Aortic smooth muscle cell (primary cell): Measurements from ENCODE around the gene ACTR3C. TPM values are rescaled to one million over a fixed set of nuclear protein-coding genes. Genes with fewer than 3 reads are reported as not detected.

ENCODE experiments used
- total RNA-seq: library from RNA; depleted of rRNA; stranded (reverse); fragments of >200 nt; gene quantifications from 2 replicates; pipeline ENCODE4 v1.2.3, GENCODE V29; 2014

ACTR3C gene
- not detected in 2 replicates for total RNA-seq

GRCh38 chr7:150322833-150323681 is at the start of gene ACTR3C, which contains the start of gene LRRC61:
TSS of gene ACTR3C (minus strand) at chr7:150323545. CDS start at chr7:150295296, 28,249 bp downstream.
TSS of gene LRRC61 (plus strand) at chr7:150323355. CDS start at chr7:150336862, 13,507 bp downstream.

GRCh38 chr7:150368096-150368883 is 44.9 kb upstream of the ACTR3C start, which contains the start of gene REPIN1:
TSS of gene REPIN1 (plus strand) at chr7:150368822. CDS start at chr7:150369712, 890 bp downstream.

GRCh38 chr7:150341263-150342120 is 18.1 kb upstream of the ACTR3C start, which contains the start of gene RARRES2:
TSS of gene RARRES2 (minus strand) at chr7:150341629. CDS start at chr7:150340609, 1,020 bp downstream.

Other genes starting within 250 kb of the ACTR3C start
- gene LRRC61, start 190 bp downstream of the ACTR3C start, total RNA-seq, result not detected in 2 replicates
- gene RARRES2, start 18.1 kb upstream of the ACTR3C start, total RNA-seq, result not detected in 2 replicates
- gene REPIN1, start 45.3 kb upstream of the ACTR3C start, total RNA-seq, result 39.7 and 43.3 TPM in 2 replicates
- 3.3 and 3.5 TPM in 2 replicates for gene ZNF775, start 55.8 kb upstream of the ACTR3C start, total RNA-seq
- gene GIMAP8, start 127.1 kb upstream of the ACTR3C start, total RNA-seq, result 0.62 and 2.1 TPM in 2 replicates
- gene GIMAP7, start 191.3 kb upstream of the ACTR3C start, total RNA-seq, result 0.44 and 1.8 TPM in 2 replicates
- 0.13 and 0.81 TPM in 2 replicates for gene GIMAP4, start 243.8 kb upstream of the ACTR3C start, total RNA-seq